GM12878 (cell line): ENCODE measurements around the gene LYPLA2. TPM values are rescaled to one million over a fixed set of nuclear protein-coding genes. Genes with fewer than 3 reads are reported as not detected.

Experiments
- ATAC-seq: fragments of 200-7000 bp; cut with Tn5 transposase; 3 replicates; pipeline ENCODE4 v1.9.1; 2020; ENCODE audit warnings: mild to moderate bottlenecking, moderate library complexity
- BruUV-seq: library from RNA; stranded (reverse); fragments of 400-500 nt; replicated peaks from 2 replicates; lab custom pipeline; 2021; lab: Mats Ljungman, UMichigan
- CTCF ChIA-PET: fragments of 300-600 bp; sonication (Branson Sonifier 250); formaldehyde crosslinking; extraction: SDS; loops from one replicate; lab custom pipeline; 2021; ENCODE audit warnings: inconsistent platforms; lab: Yijun Ruan, JAX
- POLR2A ChIA-PET: fragments of 350-600 bp; formaldehyde crosslinking; extraction: SDS; loops from one replicate; lab custom pipeline; 2021; ENCODE audit warnings: inconsistent platforms; lab: Charles Lee
- RAD21 ChIA-PET: fragments of 300-600 bp; sonication (Branson Sonifier 250); formaldehyde crosslinking; loops from one replicate; lab custom pipeline; 2023; ENCODE audit warnings: antibody characterized with exemption; ENCODE audit not compliant: unreplicated experiment; lab: Charles Lee
- SMC1A ChIA-PET: fragments of 300-600 bp; sonication (Branson Sonifier 250); formaldehyde crosslinking; loops from one replicate; lab custom pipeline; 2023; ENCODE audit not compliant: unreplicated experiment, uncharacterized antibody; lab: Charles Lee
- DNase-seq: peaks from one replicate; pipeline ENCODE4 v3.0.0-alpha.2; 2011; ENCODE audit warnings: low read depth, low spot score
- FAIRE-seq: peaks from 3 replicates; lab custom pipeline; 2011; peaks lifted over from hg19 to GRCh38; lab: Jason Lieb, UNC
- H2AFZ ChIP-seq: 2 replicates; pipeline ENCODE4 v1.6.0; 2011; ENCODE audit warnings: low read depth, low read length, control low read depth; ENCODE audit not compliant: control insufficient read depth
- H3K27ac ChIP-seq: 2 replicates; pipeline ENCODE4 v1.5.1; 2011; ENCODE audit warnings: control low read depth; ENCODE audit not compliant: control insufficient read depth, insufficient read depth
- H3K27me3 ChIP-seq, 2 experiments: replicated peaks in 1 of 2; 2 replicates each; pipeline versions ENCODE4 v1.6.0 to v1.6.1; 2011; ENCODE audit warnings: low read length in 1 of 2; ENCODE audit not compliant: control insufficient read depth in 2 of 2, insufficient read depth in 2 of 2
- H3K36me3 ChIP-seq, 2 experiments: 2 replicates each; pipeline ENCODE4 v1.5.1; 2011; ENCODE audit warnings: low read length in 1 of 2; ENCODE audit not compliant: control insufficient read depth in 2 of 2, insufficient read depth in 2 of 2
- H3K4me1 ChIP-seq: 2 replicates; pipeline ENCODE4 v1.6.1; 2011; ENCODE audit warnings: mild to moderate bottlenecking, low read length, moderate library complexity, mixed read lengths; ENCODE audit not compliant: control insufficient read depth, insufficient read depth
- H3K4me2 ChIP-seq: 2 replicates; pipeline ENCODE4 v1.6.0; 2011; ENCODE audit warnings: control low read depth; ENCODE audit not compliant: control insufficient read depth, insufficient read depth
- H3K4me3 ChIP-seq: fragments of 200-600 bp; sonication (generic); 2 replicates; pipeline ENCODE4 v1.5.1; 2016
- H3K79me2 ChIP-seq: 2 replicates; pipeline ENCODE4 v1.6.0; 2011; ENCODE audit warnings: low read length; ENCODE audit not compliant: control insufficient read depth, insufficient read depth
- H3K9ac ChIP-seq: 2 replicates; pipeline ENCODE4 v1.8.0; 2011; ENCODE audit warnings: low read length, control low read depth, mixed read lengths; ENCODE audit not compliant: control insufficient read depth, insufficient read depth
- H3K9me3 ChIP-seq: replicated peaks from 3 replicates; pipeline ENCODE4 v1.5.1; 2011; ENCODE audit warnings: mild to moderate bottlenecking, low read length; ENCODE audit not compliant: control insufficient read depth, insufficient read depth
- H4K20me1 ChIP-seq: 2 replicates; pipeline ENCODE4 v1.6.0; 2011; ENCODE audit not compliant: control insufficient read depth, insufficient read depth
- ATF7 ChIP-seq: fragments of 450-650 bp; IDR thresholded peaks from 2 replicates; pipeline ENCODE4 v1.6.1; 2016; ENCODE audit warnings: low read depth, mild to moderate bottlenecking
- EGR1 ChIP-seq, 2 experiments: IDR thresholded peaks; 1 replicate in 1 of 2; 2 replicates in 1 of 2; pipeline ENCODE4 v1.6.1; 2011 to 2012; ENCODE audit warnings: low read depth in 2 of 2, low read length in 2 of 2, borderline replicate concordance in 1 of 2, mild to moderate bottlenecking in 1 of 2, moderate library complexity in 1 of 2
- FOXM1 ChIP-seq: IDR thresholded peaks from 2 replicates; pipeline ENCODE4 v1.6.1; 2012; ENCODE audit warnings: low read depth, mild to moderate bottlenecking, inconsistent platforms, low read length, moderate library complexity
- HCFC1 ChIP-seq: fragments of 150-350 bp; IDR thresholded peaks from 2 replicates; pipeline ENCODE4 v1.6.1; 2014; ENCODE audit warnings: low read length
- MEF2B ChIP-seq: fragments of 450-650 bp; IDR thresholded peaks from 2 replicates; pipeline ENCODE4 v1.6.1; 2018; ENCODE audit warnings: mild to moderate bottlenecking, moderate library complexity; ENCODE audit not compliant: partially characterized antibody, poor library complexity, severe bottlenecking
- MTA3 ChIP-seq: IDR thresholded peaks from 2 replicates; pipeline ENCODE4 v1.6.1; 2012; ENCODE audit warnings: low read length, inconsistent platforms, borderline replicate concordance
- NFYA ChIP-seq: IDR thresholded peaks from 2 replicates; pipeline ENCODE4 v1.6.1; 2011; ENCODE audit warnings: low read depth, mild to moderate bottlenecking, low read length, improper control_type of control experiment, borderline replicate concordance
- PAX5 ChIP-seq: IDR thresholded peaks from 2 replicates; pipeline ENCODE4 v1.6.1; 2011; ENCODE audit warnings: low read depth, low read length, borderline replicate concordance
- POLR2A ChIP-seq: IDR thresholded peaks from 2 replicates; pipeline ENCODE4 v1.6.1; 2011; ENCODE audit warnings: low read depth, mild to moderate bottlenecking, low read length
- SMARCA5 ChIP-seq: fragments of 450-650 bp; IDR thresholded peaks from 2 replicates; pipeline ENCODE4 v1.6.1; 2017; ENCODE audit warnings: mild to moderate bottlenecking
- SUPT20H ChIP-seq: IDR thresholded peaks from 2 replicates; pipeline ENCODE4 v1.6.1; 2011; ENCODE audit warnings: low read depth, mild to moderate bottlenecking, low read length, moderate library complexity, borderline replicate concordance; ENCODE audit not compliant: control insufficient read depth
- WGBS: methylation state at CpG from one replicate; pipeline ENCODE4 v1.1.6; 2016; ENCODE audit warnings: low lambda C conversion rate; ENCODE audit not compliant: insufficient replicate concordance, insufficient coverage; ENCODE audit errors: missing lambda C conversion rate; 5-methylcytosine and 5-hydroxymethylcytosine counted together
- in situ Hi-C: fragments of 300-500 bp; cut with MboI; formaldehyde crosslinking; loops from 9 replicates; pipeline ENCODE4 v1.14.3; 2018; ENCODE audit warnings: mixed read lengths
- intact Hi-C: fragments of 100-400 bp; cut with micrococcal nuclease; formaldehyde crosslinking; loops from one replicate; pipeline ENCODE4 v1.14.2; 2022; ENCODE audit not compliant: unreplicated experiment
- polyA plus RNA-seq, 11 experiments: library from polyadenylated mRNA; depleted of rRNA in 4 of 11; unstranded in 6 of 11; stranded (reverse) in 5 of 11; fragments of >200 nt; fragmentation: Nextera tagmentation in 4 of 11; fragmentation: Illumina TruSeq in 1 of 11; extraction: Ambion mirVana in 4 of 11; extraction: Trizol in 1 of 11; gene quantifications; 1 replicate in 1 of 11; 2 replicates in 10 of 11; pipeline versions ENCODE4 v1.2.1 to v1.2.3, GENCODE V29; 2011 to 2016; ENCODE audit warnings: inconsistent platforms in 2 of 11, missing spikeins in 2 of 11, low read depth in 1 of 11
- total RNA-seq, 4 experiments: library from RNA; depleted of rRNA in 3 of 4; stranded (reverse); fragments of >200 nt in 3 of 4; fragmentation: Illumina TruSeq in 1 of 4; extraction: Trizol in 1 of 4; gene quantifications; 2 replicates each; pipeline versions ENCODE4 v1.2.1 to v1.2.3, GENCODE V29; 2013 to 2021
- TF ChIP-seq, protein P1 (sequence below): fragments of 450-650 bp; formaldehyde crosslinking; IDR thresholded peaks from 2 replicates; pipeline ENCODE4 v1.5.0; 2022; ENCODE audit warnings: mild to moderate bottlenecking, missing genetic modification characterization
- TF ChIP-seq, protein P2 (sequence below): IDR thresholded peaks from 2 replicates; pipeline ENCODE4 v1.6.1; 2012; ENCODE audit warnings: mild to moderate bottlenecking, low read depth, low read length
- TF ChIP-seq, protein P3 (sequence below): fragments of 450-650 bp; formaldehyde crosslinking; IDR thresholded peaks from 2 replicates; pipeline ENCODE4 v1.4.0; 2022; ENCODE audit warnings: mild to moderate bottlenecking, moderate library complexity

LYPLA2 gene
- total and polyA plus RNA-seq, 10 of the 15 experiments (the other 5 are each of a cell fraction or from before 2014, with no cell fraction given) = 2.7 to 129 (median 62.3) TPM

DNA sequence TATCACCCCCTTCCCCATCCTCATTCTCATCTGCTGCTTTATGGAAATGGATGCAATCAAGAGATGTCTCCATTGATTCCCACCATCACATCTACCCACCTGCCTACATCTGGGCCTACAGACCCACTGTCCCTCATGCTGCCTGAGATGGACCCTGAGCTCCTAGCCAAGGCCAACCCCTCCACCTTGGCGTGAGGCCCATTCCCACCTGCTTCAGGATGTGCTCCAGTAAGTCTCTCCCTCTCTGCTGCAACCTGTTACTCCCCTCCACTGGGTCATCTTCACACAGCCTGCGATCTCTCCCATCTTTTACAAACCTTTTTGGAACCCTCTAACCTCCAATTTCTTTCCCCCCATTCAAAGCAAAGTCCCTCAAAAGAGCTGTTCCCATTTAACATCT, 14.1 kb downstream of the LYPLA2 start:
- Histone ChIP-seq H3K9ac (no peak overlapping the region), H3K4me1 (peaks cover 14% of the 10 kb centered on the region), H4K20me1 (no peaks in the 10 kb centered on the region), H3K27ac (no peak overlapping the region), H3K9me3 (no peaks in the 10 kb centered on the region), H3K4me2 (no peak overlapping the region), H3K27me3 (no peaks in the 10 kb centered on the region), H3K4me3 (no peak overlapping the region), H2AFZ (no peak overlapping the region), H3K79me2 (no peaks in the 10 kb centered on the region; the same call in 1 of the 2 replicates), H3K36me3 (peaks cover 0 to 8% of the 10 kb centered on the region in 2 experiments; a peak in 2 of 4 replicates)
- no peak for FAIRE-seq
- BruUV-seq = no TSS peak
- ChIA-PET POLR2A (no interaction called here), RAD21 (interaction anchor here (1.5 kb wide), 1 partner anchor 112 kb away, joined by 6 read pairs; no protein-coding TSS in a partner anchor), CTCF (interaction anchor here (0.6 to 7.5 kb wide), 4 partner anchors 30 to 112 kb away, joined by 3 to 63 read pairs (median 4); no protein-coding TSS in a partner anchor), SMC1A (interaction anchor here (0.8 to 1.0 kb wide), 2 partner anchors 13 to 33 kb away, joined by 3 to 4 read pairs; partner anchors contain the start of gene LYPLA2)
- no peak for DNase-seq
- intact Hi-C loops (no loop called here), in situ Hi-C loops (loop anchor here (5.0 to 10.0 kb wide), 2 partner anchors 60 to 112 kb away; partner anchors contain the start of gene FUCA1)
- 100% methylated on average over 2 of the region's 2 CpGs for WGBS
- ATAC-seq = no peak
- TF ChIP-seq, protein P1, sequence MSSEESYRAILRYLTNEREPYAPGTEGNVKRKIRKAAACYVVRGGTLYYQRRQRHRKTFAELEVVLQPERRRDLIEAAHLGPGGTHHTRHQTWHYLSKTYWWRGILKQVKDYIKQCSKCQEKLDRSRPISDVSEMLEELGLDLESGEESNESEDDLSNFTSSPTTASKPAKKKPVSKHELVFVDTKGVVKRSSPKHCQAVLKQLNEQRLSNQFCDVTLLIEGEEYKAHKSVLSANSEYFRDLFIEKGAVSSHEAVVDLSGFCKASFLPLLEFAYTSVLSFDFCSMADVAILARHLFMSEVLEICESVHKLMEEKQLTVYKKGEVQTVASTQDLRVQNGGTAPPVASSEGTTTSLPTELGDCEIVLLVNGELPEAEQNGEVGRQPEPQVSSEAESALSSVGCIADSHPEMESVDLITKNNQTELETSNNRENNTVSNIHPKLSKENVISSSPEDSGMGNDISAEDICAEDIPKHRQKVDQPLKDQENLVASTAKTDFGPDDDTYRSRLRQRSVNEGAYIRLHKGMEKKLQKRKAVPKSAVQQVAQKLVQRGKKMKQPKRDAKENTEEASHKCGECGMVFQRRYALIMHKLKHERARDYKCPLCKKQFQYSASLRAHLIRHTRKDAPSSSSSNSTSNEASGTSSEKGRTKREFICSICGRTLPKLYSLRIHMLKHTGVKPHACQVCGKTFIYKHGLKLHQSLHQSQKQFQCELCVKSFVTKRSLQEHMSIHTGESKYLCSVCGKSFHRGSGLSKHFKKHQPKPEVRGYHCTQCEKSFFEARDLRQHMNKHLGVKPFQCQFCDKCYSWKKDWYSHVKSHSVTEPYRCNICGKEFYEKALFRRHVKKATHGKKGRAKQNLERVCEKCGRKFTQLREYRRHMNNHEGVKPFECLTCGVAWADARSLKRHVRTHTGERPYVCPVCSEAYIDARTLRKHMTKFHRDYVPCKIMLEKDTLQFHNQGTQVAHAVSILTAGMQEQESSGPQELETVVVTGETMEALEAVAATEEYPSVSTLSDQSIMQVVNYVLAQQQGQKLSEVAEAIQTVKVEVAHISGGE (CRISPR knock-in tag) = no peak
- TF ChIP-seq PAX5 (no peak), SMARCA5 (no peak), NFYA (no peak), EGR1 (IDR thresholded peaks at IDR 0.05; ENCODE audit: borderline replicate concordance in 1 of 2, low read depth in 2 of 2, low read length in 2 of 2) (no peak), SUPT20H (no peak), HCFC1 (no peak), FOXM1 (no peak), ATF7 (no peak), POLR2A (no peak), MTA3 (no peak), MEF2B (no peak)
- TF ChIP-seq, protein P2, sequence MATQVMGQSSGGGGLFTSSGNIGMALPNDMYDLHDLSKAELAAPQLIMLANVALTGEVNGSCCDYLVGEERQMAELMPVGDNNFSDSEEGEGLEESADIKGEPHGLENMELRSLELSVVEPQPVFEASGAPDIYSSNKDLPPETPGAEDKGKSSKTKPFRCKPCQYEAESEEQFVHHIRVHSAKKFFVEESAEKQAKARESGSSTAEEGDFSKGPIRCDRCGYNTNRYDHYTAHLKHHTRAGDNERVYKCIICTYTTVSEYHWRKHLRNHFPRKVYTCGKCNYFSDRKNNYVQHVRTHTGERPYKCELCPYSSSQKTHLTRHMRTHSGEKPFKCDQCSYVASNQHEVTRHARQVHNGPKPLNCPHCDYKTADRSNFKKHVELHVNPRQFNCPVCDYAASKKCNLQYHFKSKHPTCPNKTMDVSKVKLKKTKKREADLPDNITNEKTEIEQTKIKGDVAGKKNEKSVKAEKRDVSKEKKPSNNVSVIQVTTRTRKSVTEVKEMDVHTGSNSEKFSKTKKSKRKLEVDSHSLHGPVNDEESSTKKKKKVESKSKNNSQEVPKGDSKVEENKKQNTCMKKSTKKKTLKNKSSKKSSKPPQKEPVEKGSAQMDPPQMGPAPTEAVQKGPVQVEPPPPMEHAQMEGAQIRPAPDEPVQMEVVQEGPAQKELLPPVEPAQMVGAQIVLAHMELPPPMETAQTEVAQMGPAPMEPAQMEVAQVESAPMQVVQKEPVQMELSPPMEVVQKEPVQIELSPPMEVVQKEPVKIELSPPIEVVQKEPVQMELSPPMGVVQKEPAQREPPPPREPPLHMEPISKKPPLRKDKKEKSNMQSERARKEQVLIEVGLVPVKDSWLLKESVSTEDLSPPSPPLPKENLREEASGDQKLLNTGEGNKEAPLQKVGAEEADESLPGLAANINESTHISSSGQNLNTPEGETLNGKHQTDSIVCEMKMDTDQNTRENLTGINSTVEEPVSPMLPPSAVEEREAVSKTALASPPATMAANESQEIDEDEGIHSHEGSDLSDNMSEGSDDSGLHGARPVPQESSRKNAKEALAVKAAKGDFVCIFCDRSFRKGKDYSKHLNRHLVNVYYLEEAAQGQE = no peak
- TF ChIP-seq, protein P3, sequence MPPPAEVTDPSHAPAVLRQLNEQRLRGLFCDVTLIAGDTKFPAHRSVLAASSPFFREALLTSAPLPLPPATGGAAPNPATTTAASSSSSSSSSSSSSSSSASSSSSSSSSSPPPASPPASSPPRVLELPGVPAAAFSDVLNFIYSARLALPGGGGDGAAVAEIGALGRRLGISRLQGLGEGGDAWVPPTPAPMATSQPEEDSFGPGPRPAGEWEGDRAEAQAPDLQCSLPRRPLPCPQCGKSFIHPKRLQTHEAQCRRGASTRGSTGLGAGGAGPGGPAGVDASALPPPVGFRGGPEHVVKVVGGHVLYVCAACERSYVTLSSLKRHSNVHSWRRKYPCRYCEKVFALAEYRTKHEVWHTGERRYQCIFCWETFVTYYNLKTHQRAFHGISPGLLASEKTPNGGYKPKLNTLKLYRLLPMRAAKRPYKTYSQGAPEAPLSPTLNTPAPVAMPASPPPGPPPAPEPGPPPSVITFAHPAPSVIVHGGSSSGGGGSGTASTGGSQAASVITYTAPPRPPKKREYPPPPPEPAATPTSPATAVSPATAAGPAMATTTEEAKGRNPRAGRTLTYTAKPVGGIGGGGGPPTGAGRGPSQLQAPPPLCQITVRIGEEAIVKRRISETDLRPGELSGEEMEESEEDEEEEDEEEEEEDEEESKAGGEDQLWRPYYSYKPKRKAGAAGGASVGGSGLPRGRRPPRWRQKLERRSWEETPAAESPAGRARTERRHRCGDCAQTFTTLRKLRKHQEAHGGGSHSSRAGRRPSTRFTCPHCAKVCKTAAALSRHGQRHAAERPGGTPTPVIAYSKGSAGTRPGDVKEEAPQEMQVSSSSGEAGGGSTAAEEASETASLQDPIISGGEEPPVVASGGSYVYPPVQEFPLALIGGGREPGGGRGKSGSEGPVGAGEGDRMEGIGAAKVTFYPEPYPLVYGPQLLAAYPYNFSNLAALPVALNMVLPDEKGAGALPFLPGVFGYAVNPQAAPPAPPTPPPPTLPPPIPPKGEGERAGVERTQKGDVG (CRISPR knock-in tag) = no peak
